ENCODE results near the gene RCAN1.
A peak's percentile ranks its signal among the peaks of the same experiment; 100 is the strongest.

The RCAN1 gene

DNA sequence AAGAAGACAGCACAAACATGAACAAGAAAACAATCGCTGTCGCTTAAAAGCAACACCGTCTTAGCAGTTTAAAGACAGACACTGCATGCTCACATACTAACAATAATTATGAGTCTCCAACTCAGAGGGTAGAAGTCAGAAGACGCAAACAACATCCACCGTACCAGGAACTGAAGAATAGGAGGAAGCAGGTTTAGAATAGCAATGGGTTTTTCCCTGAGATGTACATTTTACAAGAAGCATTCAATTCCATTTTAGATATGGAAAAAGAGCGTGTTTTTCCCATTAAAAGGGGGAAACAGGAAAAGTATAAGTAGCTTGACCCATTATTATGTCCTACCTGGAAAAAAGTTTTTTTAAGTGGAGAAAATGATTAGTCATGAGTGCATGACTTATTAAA is 68.4 kb downstream of the RCAN1 start:
- no peak for TF ChIP-seq CTCF (IDR thresholded peaks at IDR 0.05; ENCODE audit: low read depth, low read length)
- H3K4me3 ChIP-seq (ENCODE audit: low read depth, low read length): no peak overlapping the region

DNA sequence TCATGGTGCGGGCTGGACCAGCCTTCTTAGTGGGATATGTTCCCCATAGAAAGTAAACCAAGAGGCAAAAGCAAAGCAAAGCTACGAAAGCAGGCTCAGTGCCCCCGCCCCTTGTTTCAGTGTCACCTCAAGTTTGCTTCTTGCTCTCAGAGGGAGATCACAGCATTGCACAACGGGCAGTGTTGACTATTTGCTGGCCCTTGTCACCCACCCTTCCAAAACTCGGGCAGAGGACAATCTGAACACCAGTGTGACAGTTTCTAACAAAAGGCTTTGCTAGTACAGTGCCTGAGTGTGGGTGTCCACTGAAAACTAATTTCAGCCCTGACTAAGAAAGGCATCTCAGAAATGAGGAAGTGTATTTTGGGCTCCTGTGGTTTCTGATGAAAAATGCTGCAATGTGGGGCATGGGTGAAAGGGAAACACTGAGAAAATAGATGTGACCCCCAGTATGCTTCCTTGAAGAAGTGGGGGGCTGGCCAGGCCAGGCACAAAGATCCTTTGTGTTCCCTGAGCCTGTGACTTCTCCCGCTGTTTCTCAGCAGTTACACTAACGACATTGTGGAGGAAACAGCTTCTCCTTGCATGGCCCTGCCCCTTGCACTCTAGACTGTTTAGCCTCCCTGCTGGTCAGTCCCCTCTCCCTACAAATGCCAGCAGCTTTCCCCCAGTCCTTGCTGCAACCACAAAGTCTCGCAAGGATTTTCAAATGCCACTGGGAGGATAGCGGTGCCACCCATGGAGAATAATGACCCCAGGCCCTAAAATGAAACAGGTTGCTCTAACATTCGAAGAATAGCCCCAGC is 69.6 kb downstream of the RCAN1 start:
- 0 out of 2 replicates have a peak, but pooled peaks have one; percentile 2 for TF ChIP-seq CTCF (IDR thresholded peaks at IDR 0.05; ENCODE audit: low read depth, low read length)
- peak overlapping the region; percentile 29 for H3K4me3 ChIP-seq (ENCODE audit: low read depth, low read length)

DNA sequence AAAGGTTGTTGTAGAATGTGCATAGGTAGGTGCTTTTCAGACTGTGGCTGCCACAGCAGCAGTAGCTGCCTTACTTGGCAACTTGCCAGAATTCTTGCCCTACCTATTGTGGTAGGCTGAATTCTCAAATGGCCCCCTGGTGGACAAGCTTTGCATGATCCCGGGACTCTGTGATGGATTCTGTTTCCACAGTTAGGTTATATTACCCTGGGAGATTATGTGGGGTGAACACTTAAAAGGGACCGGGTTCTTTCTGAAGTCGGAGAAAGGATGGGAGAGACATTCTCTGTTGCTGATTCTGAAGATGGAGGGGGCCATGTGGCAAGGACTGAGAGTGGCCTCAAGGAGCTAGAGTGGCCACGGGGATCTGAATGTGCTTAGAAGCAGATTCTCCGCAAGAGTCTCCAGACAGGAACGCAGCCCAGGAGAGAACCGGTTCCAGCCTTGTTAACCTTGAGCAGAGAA is 70.8 kb downstream of the RCAN1 start:
- TF ChIP-seq CTCF (IDR thresholded peaks at IDR 0.05; ENCODE audit: low read depth, low read length): peak; percentile 55
- H3K4me3 ChIP-seq (ENCODE audit: low read depth, low read length): no peak overlapping the region

DNA sequence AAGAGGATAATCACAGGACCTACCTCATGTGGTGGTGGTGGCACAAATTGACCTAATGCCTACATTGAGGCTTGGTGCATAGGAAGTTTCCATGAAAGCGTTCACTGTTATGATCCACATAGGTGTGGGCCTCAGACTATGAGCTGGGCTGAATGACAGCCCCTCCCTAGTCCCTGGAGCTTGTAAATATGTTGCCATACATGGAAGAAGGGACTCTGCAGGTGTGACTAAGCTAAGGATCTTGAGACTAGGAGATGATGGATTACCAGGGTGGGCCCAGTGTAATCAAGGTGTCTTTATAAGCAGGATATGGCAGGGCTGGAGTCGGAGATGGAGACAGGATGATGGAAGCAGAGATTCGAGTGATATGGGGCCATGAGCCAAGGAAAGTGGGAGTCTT is 71.9 kb downstream of the RCAN1 start:
- no peak for TF ChIP-seq CTCF (IDR thresholded peaks at IDR 0.05; ENCODE audit: low read depth, low read length)
- H3K4me3 ChIP-seq (ENCODE audit: low read depth, low read length): no peak overlapping the region

DNA sequence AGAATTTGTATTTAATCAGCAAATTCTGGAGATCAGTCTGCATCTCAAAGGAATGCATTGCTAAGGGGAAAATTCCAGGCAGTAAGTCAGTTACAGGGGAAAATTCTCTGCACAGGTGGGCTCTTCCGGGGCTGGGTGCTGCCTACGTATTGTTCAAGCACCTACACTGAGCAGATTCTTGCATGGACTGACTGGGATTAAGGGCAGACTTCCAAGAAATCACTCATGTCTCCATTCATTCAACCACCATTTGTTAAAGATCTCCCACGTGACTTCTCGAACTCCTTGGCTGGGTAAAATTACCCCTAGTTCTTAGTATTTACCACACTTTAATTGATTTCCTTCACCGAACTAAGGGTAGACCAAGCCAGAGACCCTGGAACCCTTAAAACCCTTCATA is 74.7 kb downstream of the RCAN1 start:
- H3K4me3 ChIP-seq (ENCODE audit: low read depth, low read length): no peak overlapping the region
- TF ChIP-seq CTCF (IDR thresholded peaks at IDR 0.05; ENCODE audit: low read depth, low read length): no peak

GRCh38 chr21:34537838-34538237 is 77.1 kb downstream of the RCAN1 start:
- no peak for TF ChIP-seq CTCF (IDR thresholded peaks at IDR 0.05; ENCODE audit: low read depth, low read length)
- H3K4me3 ChIP-seq (ENCODE audit: low read depth, low read length): no peak overlapping the region

- no peak overlapping the region for H3K4me3 ChIP-seq (ENCODE audit: low read depth, low read length)
These were observed 78.1 kb downstream of the RCAN1 start for GRCh38 chr21:34536820-34537219.

More at GRCh38 chr21:34536820-34537219, 78.1 kb downstream of the RCAN1 start:
- TF ChIP-seq CTCF (IDR thresholded peaks at IDR 0.05; ENCODE audit: low read depth, low read length): no peak
